Astrocyte (in vitro differentiated cells and primary cell): Measurements from ENCODE around the gene ELMOD1.

Experiments
- EZH2 ChIP-seq: IDR thresholded peaks from 2 replicates; pipeline ENCODE4 v1.6.1; 2012; ENCODE audit warnings: mild to moderate bottlenecking, low read length, inconsistent platforms; ENCODE audit not compliant: insufficient read depth
- TF ChIP-seq, protein P1 (sequence below): IDR thresholded peaks from 2 replicates; pipeline ENCODE4 v1.5.1; 2011; ENCODE audit warnings: low read depth, mild to moderate bottlenecking, inconsistent platforms, low read length, moderate library complexity; ENCODE audit not compliant: insufficient read depth

GRCh38 chr11:107623183-107623582, 32.2 kb downstream of the ELMOD1 start:
- TF ChIP-seq, protein P1, sequence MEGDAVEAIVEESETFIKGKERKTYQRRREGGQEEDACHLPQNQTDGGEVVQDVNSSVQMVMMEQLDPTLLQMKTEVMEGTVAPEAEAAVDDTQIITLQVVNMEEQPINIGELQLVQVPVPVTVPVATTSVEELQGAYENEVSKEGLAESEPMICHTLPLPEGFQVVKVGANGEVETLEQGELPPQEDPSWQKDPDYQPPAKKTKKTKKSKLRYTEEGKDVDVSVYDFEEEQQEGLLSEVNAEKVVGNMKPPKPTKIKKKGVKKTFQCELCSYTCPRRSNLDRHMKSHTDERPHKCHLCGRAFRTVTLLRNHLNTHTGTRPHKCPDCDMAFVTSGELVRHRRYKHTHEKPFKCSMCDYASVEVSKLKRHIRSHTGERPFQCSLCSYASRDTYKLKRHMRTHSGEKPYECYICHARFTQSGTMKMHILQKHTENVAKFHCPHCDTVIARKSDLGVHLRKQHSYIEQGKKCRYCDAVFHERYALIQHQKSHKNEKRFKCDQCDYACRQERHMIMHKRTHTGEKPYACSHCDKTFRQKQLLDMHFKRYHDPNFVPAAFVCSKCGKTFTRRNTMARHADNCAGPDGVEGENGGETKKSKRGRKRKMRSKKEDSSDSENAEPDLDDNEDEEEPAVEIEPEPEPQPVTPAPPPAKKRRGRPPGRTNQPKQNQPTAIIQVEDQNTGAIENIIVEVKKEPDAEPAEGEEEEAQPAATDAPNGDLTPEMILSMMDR = no peak
- no peak for TF ChIP-seq EZH2
